AG04449 (cell line): ENCODE data around the gene PSD2.

Experiments
- CTCF ChIA-PET: fragments of 350-600 bp; formaldehyde crosslinking; extraction: SDS; loops from one replicate; lab custom pipeline; 2021; ENCODE audit warnings: antibody characterized with exemption; lab: Yijun Ruan, JAX
- POLR2A ChIA-PET: fragments of 400-600, 350-600 bp; formaldehyde crosslinking; extraction: SDS; loops from one replicate; lab custom pipeline; 2020; ENCODE audit warnings: antibody characterized with exemption, inconsistent platforms; lab: Yijun Ruan, JAX
- DNase-seq: peaks from one replicate; pipeline ENCODE4 v3.0.0-alpha.2; 2010; ENCODE audit warnings: low read depth, low spot score
- H3K4me3 ChIP-seq: 2 replicates; pipeline ENCODE4 v1.5.1; 2011; ENCODE audit warnings: low read depth, mild to moderate bottlenecking, control low read depth, low read length
- TF ChIP-seq, protein P1 (sequence below): IDR thresholded peaks from one replicate; pipeline ENCODE4 v1.5.1; 2011; ENCODE audit warnings: mild to moderate bottlenecking, moderate library complexity, low read length, control low read depth, inconsistent platforms; ENCODE audit not compliant: insufficient read depth; ENCODE audit errors: missing control alignments

Gene PSD2

DNA sequence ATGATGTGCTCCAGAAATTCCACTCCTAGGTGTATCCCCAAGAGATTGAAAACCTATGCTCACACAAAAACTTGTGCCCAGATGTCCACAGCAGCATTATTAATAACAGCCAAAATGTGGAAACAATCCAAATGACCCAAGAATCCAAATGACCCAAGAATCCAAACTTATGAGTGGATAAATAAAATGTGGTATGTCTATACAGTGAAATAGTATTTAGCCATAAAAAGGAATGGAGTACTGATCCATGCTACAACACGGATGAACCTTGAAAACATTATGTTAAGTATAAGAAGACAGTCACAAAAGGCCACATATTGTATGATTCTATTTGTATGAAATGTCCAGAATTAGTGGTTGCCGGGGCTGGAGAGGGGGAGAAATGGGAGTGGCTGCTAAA is 80.3 kb downstream of the PSD2 start:
- no peak overlapping the region for H3K4me3 ChIP-seq
- TF ChIP-seq, protein P1, sequence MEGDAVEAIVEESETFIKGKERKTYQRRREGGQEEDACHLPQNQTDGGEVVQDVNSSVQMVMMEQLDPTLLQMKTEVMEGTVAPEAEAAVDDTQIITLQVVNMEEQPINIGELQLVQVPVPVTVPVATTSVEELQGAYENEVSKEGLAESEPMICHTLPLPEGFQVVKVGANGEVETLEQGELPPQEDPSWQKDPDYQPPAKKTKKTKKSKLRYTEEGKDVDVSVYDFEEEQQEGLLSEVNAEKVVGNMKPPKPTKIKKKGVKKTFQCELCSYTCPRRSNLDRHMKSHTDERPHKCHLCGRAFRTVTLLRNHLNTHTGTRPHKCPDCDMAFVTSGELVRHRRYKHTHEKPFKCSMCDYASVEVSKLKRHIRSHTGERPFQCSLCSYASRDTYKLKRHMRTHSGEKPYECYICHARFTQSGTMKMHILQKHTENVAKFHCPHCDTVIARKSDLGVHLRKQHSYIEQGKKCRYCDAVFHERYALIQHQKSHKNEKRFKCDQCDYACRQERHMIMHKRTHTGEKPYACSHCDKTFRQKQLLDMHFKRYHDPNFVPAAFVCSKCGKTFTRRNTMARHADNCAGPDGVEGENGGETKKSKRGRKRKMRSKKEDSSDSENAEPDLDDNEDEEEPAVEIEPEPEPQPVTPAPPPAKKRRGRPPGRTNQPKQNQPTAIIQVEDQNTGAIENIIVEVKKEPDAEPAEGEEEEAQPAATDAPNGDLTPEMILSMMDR: no peak
- CTCF ChIA-PET: interaction anchor here (1.8 kb wide), 1 partner anchor 89 kb away, joined by 4 read pairs; no protein-coding TSS in a partner anchor
- POLR2A ChIA-PET: no interaction called here
- DNase-seq: no peak

DNA sequence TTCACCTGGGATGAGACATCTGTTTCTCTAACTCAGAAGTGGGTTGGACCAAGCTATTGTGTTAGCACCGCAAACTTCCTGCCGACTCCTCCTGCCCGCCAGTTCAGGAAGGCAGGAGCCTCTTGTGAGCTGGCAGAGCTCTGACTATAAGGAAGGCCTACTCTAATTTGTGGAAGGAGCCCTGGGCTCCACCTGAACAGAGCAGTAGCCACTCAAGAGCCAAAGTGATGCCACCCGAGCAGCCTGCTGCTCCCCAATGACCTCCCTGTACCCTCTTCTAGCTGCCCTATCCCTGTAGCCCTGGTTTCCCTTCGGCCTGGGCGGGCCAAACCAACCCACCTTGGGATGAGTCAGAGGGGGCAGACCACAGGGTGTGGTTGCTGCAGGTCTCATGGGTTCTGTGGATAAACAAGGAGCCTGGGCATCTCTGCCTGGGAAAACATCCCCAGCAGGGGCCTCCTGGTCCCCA is 81.6 kb downstream of the PSD2 start:
- CTCF ChIA-PET: interaction anchor here (1.5 kb wide), 1 partner anchor 90 kb away, joined by 6 read pairs; no protein-coding TSS in a partner anchor
- no peak for DNase-seq
- POLR2A ChIA-PET: no interaction called here
- TF ChIP-seq, protein P1: no peak
- no peak overlapping the region for H3K4me3 ChIP-seq

DNA sequence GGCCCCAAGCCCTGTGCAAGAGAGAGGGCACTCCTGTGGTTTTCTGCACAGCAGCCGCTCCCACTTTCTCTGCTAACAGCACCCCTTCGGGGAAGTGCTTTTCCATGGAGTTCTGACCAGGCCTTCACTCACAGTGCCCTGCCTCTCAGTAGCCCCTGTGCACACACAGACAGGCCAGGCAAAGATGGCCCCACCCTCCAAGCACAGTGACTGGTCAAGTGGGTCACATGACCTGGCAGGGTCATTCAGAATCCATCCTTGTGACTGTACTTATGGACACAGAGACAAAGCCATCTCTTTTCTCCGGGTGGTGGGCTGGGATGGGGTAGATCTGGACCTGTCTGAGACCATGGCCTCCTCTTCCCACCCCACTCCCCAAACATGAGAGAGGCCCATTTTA is 82.5 kb downstream of the PSD2 start:
- CTCF ChIA-PET: interaction anchor here (1.3 to 1.5 kb wide), 2 partner anchors 89 to 91 kb away, joined by 4 to 6 read pairs; no protein-coding TSS in a partner anchor
- TF ChIP-seq, protein P1: no peak
- POLR2A ChIA-PET: no interaction called here
- no peak overlapping the region for H3K4me3 ChIP-seq
- no peak for DNase-seq

DNA sequence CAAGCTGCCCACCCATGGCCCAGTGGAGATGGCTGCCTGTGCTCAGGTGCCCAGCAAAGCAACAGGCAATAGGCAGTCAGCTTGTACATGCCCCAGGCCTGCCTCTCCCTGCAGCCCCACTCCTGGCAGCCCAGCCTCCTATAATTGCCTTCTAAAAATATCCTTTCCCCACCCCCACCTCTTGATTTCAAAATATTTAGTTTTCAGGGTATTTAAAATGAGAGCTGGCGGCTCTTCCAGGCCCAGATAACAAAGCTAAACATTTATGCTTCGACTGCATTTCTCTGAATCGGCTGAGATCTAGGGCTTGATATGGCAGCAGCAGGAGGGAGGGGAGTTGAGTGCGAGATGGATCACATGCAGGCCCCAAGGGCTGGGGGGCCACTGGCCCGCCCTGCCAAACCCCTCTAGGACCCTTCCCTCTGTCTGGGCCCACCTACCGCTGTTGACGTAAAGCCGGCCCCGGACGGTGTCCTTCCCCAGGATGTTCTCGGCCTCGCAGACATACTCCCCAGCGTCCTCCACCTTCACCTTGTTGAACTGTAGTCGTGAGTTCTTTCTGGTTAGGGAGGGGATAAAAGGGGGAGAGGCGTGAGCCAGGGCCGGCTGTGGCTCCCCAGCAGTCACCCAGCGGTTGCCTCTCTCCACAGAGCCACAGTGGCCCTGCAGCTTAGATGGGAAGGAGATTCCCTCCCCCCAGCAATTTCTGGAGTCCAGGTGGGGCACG is 85.0 kb downstream of the PSD2 start:
- DNase-seq: no peak
- TF ChIP-seq, protein P1: no peak
- CTCF ChIA-PET: interaction anchor here (0.6 to 1.1 kb wide), 2 partner anchors 81 to 90 kb away, joined by 3 read pairs; no protein-coding TSS in a partner anchor
- POLR2A ChIA-PET: no interaction called here
- no peak overlapping the region for H3K4me3 ChIP-seq

DNA sequence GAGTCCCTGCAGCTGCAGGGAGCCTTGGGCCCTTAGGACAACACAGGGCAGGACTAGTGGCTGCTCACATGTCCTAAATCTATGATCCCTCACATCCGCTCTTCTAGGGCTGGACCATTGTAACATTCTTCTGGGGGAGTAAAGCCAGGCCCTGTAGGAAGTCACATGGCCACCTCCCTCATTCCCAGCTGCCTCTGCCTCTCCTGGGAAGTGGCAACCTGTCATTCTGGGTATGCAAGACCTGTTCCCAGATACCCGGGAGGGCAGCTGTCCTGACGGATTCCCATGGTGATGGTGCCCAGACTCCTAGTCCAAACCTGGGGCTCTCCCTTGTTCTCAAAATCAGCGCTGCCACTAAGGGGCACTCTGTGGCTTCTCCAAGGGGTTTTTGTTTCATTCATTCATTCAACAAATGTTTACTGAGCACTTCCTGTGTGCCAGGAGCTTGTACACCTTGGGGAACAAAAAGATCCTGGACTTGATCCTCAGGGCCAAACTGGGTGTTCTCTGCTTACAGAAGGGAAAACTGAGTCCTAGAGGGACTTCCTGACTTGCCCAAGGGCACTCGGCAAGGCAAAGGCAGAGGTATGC is 85.6 kb downstream of the PSD2 start:
- CTCF ChIA-PET: interaction anchor here (0.8 to 1.1 kb wide), 2 partner anchors 17 to 82 kb away, joined by 3 read pairs; no protein-coding TSS in a partner anchor
- TF ChIP-seq, protein P1: no peak
- DNase-seq: no peak
- H3K4me3 ChIP-seq: no peak overlapping the region
- POLR2A ChIA-PET: no interaction called here

DNA sequence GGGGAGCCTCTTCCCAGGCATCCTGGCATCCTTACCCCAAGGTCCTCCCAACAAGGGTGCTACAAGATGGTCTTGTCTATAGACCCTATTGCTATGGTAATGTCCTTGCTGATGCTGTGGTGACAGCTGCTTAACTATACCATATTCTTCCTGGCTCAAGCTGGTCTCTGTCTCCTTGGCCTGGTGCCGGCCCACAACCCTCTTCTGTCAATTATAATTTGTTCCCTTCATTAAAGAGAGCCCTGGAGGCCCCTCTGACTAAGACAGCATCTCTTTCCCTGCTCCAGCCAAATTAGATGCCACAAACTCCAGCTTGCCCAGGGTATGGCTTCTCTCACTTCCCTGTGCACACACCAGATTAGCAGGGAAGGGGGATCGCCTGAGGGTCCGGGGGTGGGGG is 86.7 kb downstream of the PSD2 start:
- ChIA-PET CTCF (interaction anchor here (1.3 kb wide), 1 partner anchor 87 kb away, joined by 4 read pairs; no protein-coding TSS in a partner anchor), POLR2A (no interaction called here)
- no peak for DNase-seq
- TF ChIP-seq, protein P1: no peak
- no peak overlapping the region for H3K4me3 ChIP-seq
